GM12891 (cell line): Measurements from ENCODE around the gene TRAF7.

ENCODE experiments used
- DNase-seq: peaks from one replicate; pipeline ENCODE4 v3.0.0; 2011; ENCODE audit warnings: low spot score; ENCODE audit not compliant: insufficient read length
- FAIRE-seq: peaks from 2 replicates; lab custom pipeline; 2011; peaks lifted over from hg19 to GRCh38; lab: Jason Lieb, UNC
- PAX5 ChIP-seq: IDR thresholded peaks from 2 replicates; pipeline ENCODE4 v1.6.1; 2011; ENCODE audit warnings: low read length, moderate library complexity, mild to moderate bottlenecking; ENCODE audit not compliant: insufficient read depth, severe bottlenecking
- POLR2A ChIP-seq: IDR thresholded peaks from 2 replicates; pipeline ENCODE4 v1.6.1; 2011; ENCODE audit warnings: low read depth, low read length, control low read depth
- POLR2AphosphoS5 ChIP-seq: IDR thresholded peaks from 2 replicates; pipeline ENCODE4 v1.6.1; 2011; ENCODE audit warnings: low read depth, low read length, control low read depth
- POU2F2 ChIP-seq: IDR thresholded peaks from 2 replicates; pipeline ENCODE4 v1.6.1; 2011; ENCODE audit warnings: low read depth, mild to moderate bottlenecking, control low read depth, low read length, moderate library complexity
- SPI1 ChIP-seq: IDR thresholded peaks from 2 replicates; pipeline ENCODE4 v1.6.1; 2011; ENCODE audit warnings: low read depth, low read length, control low read depth
- TAF1 ChIP-seq: IDR thresholded peaks from 2 replicates; pipeline ENCODE4 v1.6.1; 2011; ENCODE audit warnings: low read depth, low read length, control low read depth

TRAF7 gene

GRCh38 chr16:2177101-2177500 is 21.5 kb downstream of the TRAF7 start:
- FAIRE-seq, result no peak
- no peak for DNase-seq
- TF ChIP-seq PAX5, result no peak
- TF ChIP-seq TAF1, result no peak
- no peak for TF ChIP-seq POU2F2
- no peak for TF ChIP-seq POLR2AphosphoS5
- TF ChIP-seq POLR2A, result no peak
- TF ChIP-seq SPI1, result no peak

- DNase-seq (no peak), FAIRE-seq (no peak)
- TF ChIP-seq TAF1 (no peak), SPI1 (no peak), PAX5 (no peak), POLR2A (no peak)
Measured at GRCh38 chr16:2177561-2177960, 22.0 kb downstream of the TRAF7 start.

GRCh38 chr16:2178321-2179106 is 22.9 kb downstream of the TRAF7 start:
- DNase-seq (peak; percentile 68), FAIRE-seq (no peak)
- TF ChIP-seq POLR2A, result no peak
- TF ChIP-seq PAX5, result no peak
- no peak for TF ChIP-seq POLR2AphosphoS5
- TF ChIP-seq POU2F2, result no peak
- no peak for TF ChIP-seq TAF1
- no peak for TF ChIP-seq SPI1

GRCh38 chr16:2179107-2179501 is 23.5 kb downstream of the TRAF7 start:
- TF ChIP-seq POLR2AphosphoS5 (no peak), POLR2A (no peak), TAF1 (no peak)
- DNase-seq (no peak), FAIRE-seq (no peak)

GRCh38 chr16:2179576-2179975 is 24.0 kb downstream of the TRAF7 start:
- TF ChIP-seq PAX5 (no peak), POLR2A (no peak), POU2F2 (no peak), TAF1 (no peak), POLR2AphosphoS5 (no peak), SPI1 (no peak)
- DNase-seq (no peak), FAIRE-seq (no peak)

GRCh38 chr16:2180461-2180860 is 24.9 kb downstream of the TRAF7 start:
- FAIRE-seq (no peak), DNase-seq (no peak)
- TF ChIP-seq POLR2A (no peak), SPI1 (no peak), PAX5 (no peak), TAF1 (no peak), POU2F2 (no peak), POLR2AphosphoS5 (no peak)

GRCh38 chr16:2180962-2181923 is 25.7 kb downstream of the TRAF7 start:
- no peak for FAIRE-seq
- no peak for TF ChIP-seq POU2F2
- no peak for DNase-seq

- DNase-seq (no peak), FAIRE-seq (no peak)
- no peak for TF ChIP-seq POU2F2
- no peak for TF ChIP-seq PAX5
Measured at GRCh38 chr16:2181952-2182351, 26.4 kb downstream of the TRAF7 start.

GRCh38 chr16:2183671-2184070 is 28.1 kb downstream of the TRAF7 start:
- DNase-seq (no peak), FAIRE-seq (no peak)
- no peak for TF ChIP-seq PAX5
- no peak for TF ChIP-seq POU2F2
- TF ChIP-seq SPI1, result no peak
- TF ChIP-seq TAF1, result no peak
- TF ChIP-seq POLR2AphosphoS5, result no peak
- TF ChIP-seq POLR2A, result no peak
